GM23338 (cell line): ENCODE data around the gene CDC14B. TPM values are rescaled to one million over a fixed set of nuclear protein-coding genes. Genes with fewer than 3 reads are reported as not detected.

Experiments
- ATAC-seq: fragments of 200-7000 bp; cut with Tn5 transposase; 3 replicates; pipeline ENCODE4 v1.9.1; 2020
- DNase-seq: peaks from one replicate; pipeline ENCODE4 v3.0.0-alpha.2; 2015; ENCODE audit warnings: low spot score
- H2AFZ ChIP-seq: fragments of 200-600 bp; sonication (generic); 2 replicates; pipeline ENCODE4 v1.8.0; 2016; ENCODE audit warnings: antibody characterized with exemption, mild to moderate bottlenecking, moderate library complexity
- H3F3A ChIP-seq: fragments of 200-600 bp; sonication (generic); replicated peaks from 2 replicates; pipeline ENCODE4 v1.8.0; 2017; ENCODE audit warnings: antibody characterized with exemption, mixed run types, low read depth
- H3K27ac ChIP-seq: fragments of 200-600 bp; sonication (generic); 2 replicates; pipeline ENCODE4 v1.6.1; 2016; ENCODE audit warnings: low read depth
- H3K27me3 ChIP-seq: fragments of 200-600 bp; sonication (generic); 2 replicates; pipeline ENCODE4 v1.8.0; 2016; ENCODE audit warnings: mild to moderate bottlenecking, mixed run types, moderate library complexity; ENCODE audit not compliant: insufficient read depth
- H3K36me3 ChIP-seq: fragments of 200-600 bp; sonication (generic); 2 replicates; pipeline ENCODE4 v1.8.0; 2016; ENCODE audit warnings: mild to moderate bottlenecking; ENCODE audit not compliant: insufficient read depth
- H3K4me1 ChIP-seq: fragments of 200-600 bp; sonication (generic); 2 replicates; pipeline ENCODE4 v1.8.0; 2016; ENCODE audit warnings: mild to moderate bottlenecking, moderate library complexity; ENCODE audit not compliant: insufficient read depth
- H3K4me2 ChIP-seq: fragments of 200-600 bp; sonication (generic); 2 replicates; pipeline ENCODE4 v1.7.1; 2017; ENCODE audit warnings: mixed run types
- H3K4me3 ChIP-seq: fragments of 200-600 bp; sonication (generic); 2 replicates; pipeline ENCODE4 v1.6.1; 2016; ENCODE audit warnings: mixed run types
- H3K79me2 ChIP-seq: fragments of 200-600 bp; sonication (generic); replicated peaks from 2 replicates; pipeline ENCODE4 v1.8.0; 2017; ENCODE audit warnings: mild to moderate bottlenecking; ENCODE audit not compliant: insufficient read depth
- H3K9me2 ChIP-seq: fragments of 200-600 bp; sonication (generic); 2 replicates; pipeline ENCODE4 v1.8.0; 2017; ENCODE audit not compliant: insufficient read depth
- H4K20me1 ChIP-seq: fragments of 200-600 bp; sonication (generic); replicated peaks from 2 replicates; pipeline ENCODE4 v1.8.0; 2017; ENCODE audit warnings: mild to moderate bottlenecking; ENCODE audit not compliant: insufficient read depth
- H3K27ac Mint-ChIP-seq: 2 replicates; pipeline ENCODE4 v1.8.0; 2020; ENCODE audit warnings: inconsistent platforms, mild to moderate bottlenecking, moderate library complexity, mixed read lengths
- H3K27me3 Mint-ChIP-seq: 3 replicates; pipeline ENCODE4 v1.8.0; 2022; ENCODE audit warnings: low read depth, mild to moderate bottlenecking, moderate library complexity, mixed read lengths, inconsistent platforms; ENCODE audit not compliant: insufficient read depth, poor library complexity
- H3K36me3 Mint-ChIP-seq: 3 replicates; pipeline ENCODE4 v1.8.0; 2021; ENCODE audit warnings: low read depth, mild to moderate bottlenecking, inconsistent platforms, moderate library complexity, mixed read lengths
- H3K4me1 Mint-ChIP-seq: 3 replicates; pipeline ENCODE4 v1.8.0; 2020; ENCODE audit warnings: mild to moderate bottlenecking, inconsistent platforms, mixed read lengths
- H3K4me3 Mint-ChIP-seq: 3 replicates; pipeline ENCODE4 v1.8.0; 2021; ENCODE audit warnings: moderate library complexity, mild to moderate bottlenecking, inconsistent platforms, mixed read lengths
- H3K9me3 Mint-ChIP-seq: 3 replicates; pipeline ENCODE4 v1.8.0; 2020; ENCODE audit warnings: moderate library complexity, mild to moderate bottlenecking, inconsistent platforms, mixed read lengths
- CREB1 ChIP-seq: fragments of 250-450 bp; sonication (Bioruptor Pico); IDR thresholded peaks from 2 replicates; pipeline ENCODE4 v1.5.0; 2020; ENCODE audit warnings: low read depth, mild to moderate bottlenecking, moderate library complexity
- EZH2phosphoT487 ChIP-seq: fragments of 200-600 bp; sonication (generic); IDR thresholded peaks from one replicate; pipeline ENCODE4 v1.8.1; 2018; ENCODE audit warnings: antibody characterized with exemption; ENCODE audit not compliant: unreplicated experiment
- REST ChIP-seq: IDR thresholded peaks from one replicate; pipeline ENCODE4 v1.6.1; 2018; ENCODE audit warnings: antibody characterized with exemption; ENCODE audit not compliant: unreplicated experiment
- polyA plus RNA-seq: library from polyadenylated mRNA; unstranded; fragments of >200 nt; fragmentation: Nextera tagmentation; extraction: Ambion mirVana; gene quantifications from 2 replicates; pipeline ENCODE4 v1.2.1, GENCODE V29; 2016
- total RNA-seq: library from RNA; depleted of rRNA; stranded (reverse); fragments of >200 nt; shearing (Covaris generic); gene quantifications from 2 replicates; pipeline ENCODE4 v1.2.3, GENCODE V29; 2014; rRNA removed

Gene CDC14B
- total and polyA plus RNA-seq, 2 experiments from 2014 or later, result 12.2 to 52.1 TPM

GRCh38 chr9:96450613-96451528 lies 168.8 kb downstream of the CDC14B start:
- no peaks in the 10 kb centered on the region for H3K36me3 Mint-ChIP-seq
- H3K9me3 Mint-ChIP-seq, result no peaks in the 10 kb centered on the region; the same call in 2 of the 3 replicates
- peaks cover 26% of the 10 kb centered on the region for H3K27me3 Mint-ChIP-seq
- peaks cover 31% of the 10 kb centered on the region for H3K27me3 ChIP-seq
- peaks cover 13% of the 10 kb centered on the region for H3K4me1 Mint-ChIP-seq
- no peak overlapping the region for H3K27ac Mint-ChIP-seq
- H4K20me1 ChIP-seq, result peaks cover 7% of the 10 kb centered on the region; the same call in 1 of the 2 replicates
- ATAC-seq, result peak; percentile 25
- H3K4me1 ChIP-seq, result no peaks in the 10 kb centered on the region
- no peaks in the 10 kb centered on the region for H3F3A ChIP-seq
- H2AFZ ChIP-seq, result peak overlapping the region; percentile 24; the same call in 1 of the 2 replicates
- peak; percentile 52 for DNase-seq
- peak overlapping the region; percentile 65 for H3K4me3 ChIP-seq
- H3K9me2 ChIP-seq, result no peaks in the 10 kb centered on the region
- TF ChIP-seq EZH2phosphoT487, result no peak
- TF ChIP-seq REST, result no peak
- TF ChIP-seq CREB1, result peak; percentile 45; the same call in 1 of the 2 replicates
- peak overlapping the region; percentile 83 for H3K4me2 ChIP-seq
- peaks cover 30% of the 10 kb centered on the region for H3K79me2 ChIP-seq
- no peaks in the 10 kb centered on the region for H3K36me3 ChIP-seq
- H3K27ac ChIP-seq, result no peak overlapping the region
- peak overlapping the region; percentile 85 for H3K4me3 Mint-ChIP-seq

Other genes starting within 250 kb of the CDC14B start
- gene SLC35D2, start 236.1 kb downstream of the CDC14B start, total RNA-seq, result 11.6 and 14.4 TPM in 2 replicates
- 7.8 and 8.2 TPM in 2 replicates for gene SLC35D2, start 236.1 kb downstream of the CDC14B start, polyA plus RNA-seq
- gene ZNF367, start 201.5 kb downstream of the CDC14B start, total RNA-seq, result 11.5 and 12.3 TPM in 2 replicates
- gene ZNF367, start 201.5 kb downstream of the CDC14B start, polyA plus RNA-seq, result 2.5 and 3.6 TPM in 2 replicates
- gene HABP4, start 169.7 kb downstream of the CDC14B start, total RNA-seq, result 7.7 and 9.9 TPM in 2 replicates
- 8.8 and 11.1 TPM in 2 replicates for gene HABP4, start 169.7 kb downstream of the CDC14B start, polyA plus RNA-seq
- gene PRXL2C, start 35.5 kb upstream of the CDC14B start, total RNA-seq, result 5.2 and 7.8 TPM in 2 replicates
- gene PRXL2C, start 35.5 kb upstream of the CDC14B start, polyA plus RNA-seq, result 6.6 and 7.9 TPM in 2 replicates
- 14.5 and 18.7 TPM in 2 replicates for gene ZNF510, start 158.2 kb upstream of the CDC14B start, total RNA-seq
- gene ZNF510, start 158.2 kb upstream of the CDC14B start, polyA plus RNA-seq, result 3.9 and 4.8 TPM in 2 replicates
- 5.0 and 6.7 TPM in 2 replicates for gene ZNF782, start 234.7 kb upstream of the CDC14B start, total RNA-seq
- 2.1 and 2.6 TPM in 2 replicates for gene ZNF782, start 234.7 kb upstream of the CDC14B start, polyA plus RNA-seq